Stimulated activated naive CD4-positive, alpha-beta T cell (primary cell): ENCODE results near the gene WIZ.

Experiments
- DNase-seq, 6 experiments: peaks; one replicate each; lab custom pipeline; 2025; lab: John Stamatoyannopoulos, UW

WIZ gene

DNA sequence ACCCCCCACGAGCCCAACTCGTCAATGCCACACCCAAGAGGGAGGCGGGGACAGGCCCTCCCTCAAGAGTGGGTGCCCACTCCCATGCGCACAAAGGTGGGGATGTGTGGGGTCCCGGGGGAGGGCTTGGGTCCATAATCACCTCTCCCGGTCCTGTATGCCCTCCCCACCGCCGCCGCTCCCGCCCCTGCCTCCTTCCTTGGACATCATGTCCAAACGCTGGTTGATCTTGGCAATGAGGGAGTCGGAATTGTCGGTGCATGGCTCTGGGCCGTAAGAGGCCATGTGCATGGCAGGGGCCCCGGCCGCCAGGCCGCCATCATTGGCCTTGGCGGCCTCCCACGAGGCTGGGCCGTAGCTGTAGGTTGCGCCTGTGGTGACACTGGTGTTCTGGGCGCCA lies 76.1 kb downstream of the WIZ start:
- no peak for DNase-seq

DNA sequence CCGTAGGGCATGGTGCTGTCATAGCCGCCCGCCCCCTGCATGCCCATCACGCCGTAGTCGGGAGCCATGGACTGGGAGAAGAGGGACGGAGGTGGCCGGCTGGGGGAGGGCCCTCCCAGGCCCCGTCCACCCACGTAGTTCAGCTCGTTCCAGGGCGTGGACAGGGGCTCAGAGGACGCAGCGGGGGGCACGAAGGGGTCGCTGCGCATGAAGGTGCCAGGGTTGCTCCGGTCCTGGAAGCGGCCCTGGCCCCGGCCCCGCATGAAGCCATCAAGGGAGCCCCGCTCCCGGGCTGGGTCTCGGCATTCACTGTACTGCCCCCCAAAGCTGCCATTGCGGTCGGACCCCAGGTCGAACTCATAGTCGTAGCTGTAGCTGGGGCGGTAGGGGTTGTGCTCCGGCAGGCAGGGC lies 76.9 kb downstream of the WIZ start:
- DNase-seq, result no peak

DNA sequence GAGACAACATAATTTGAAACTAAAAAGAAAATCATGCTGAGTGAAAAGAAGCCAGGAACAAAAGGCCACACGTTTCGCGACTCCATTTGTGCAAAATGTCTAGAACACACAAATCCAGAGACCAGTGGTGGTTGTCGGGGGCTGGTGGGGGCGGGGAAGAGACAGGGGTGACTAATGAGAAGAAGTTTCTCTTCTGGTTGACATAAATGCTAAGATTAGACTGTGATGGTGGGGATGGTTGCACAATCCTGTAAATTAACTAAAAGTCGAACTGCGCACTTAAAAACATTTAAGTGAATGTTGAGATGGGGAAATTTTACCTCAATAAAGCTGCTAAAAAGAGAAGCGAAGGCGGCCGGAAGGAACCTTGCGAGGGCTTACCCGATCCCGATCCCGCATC lies 77.3 kb downstream of the WIZ start:
- no peak for DNase-seq

DNA sequence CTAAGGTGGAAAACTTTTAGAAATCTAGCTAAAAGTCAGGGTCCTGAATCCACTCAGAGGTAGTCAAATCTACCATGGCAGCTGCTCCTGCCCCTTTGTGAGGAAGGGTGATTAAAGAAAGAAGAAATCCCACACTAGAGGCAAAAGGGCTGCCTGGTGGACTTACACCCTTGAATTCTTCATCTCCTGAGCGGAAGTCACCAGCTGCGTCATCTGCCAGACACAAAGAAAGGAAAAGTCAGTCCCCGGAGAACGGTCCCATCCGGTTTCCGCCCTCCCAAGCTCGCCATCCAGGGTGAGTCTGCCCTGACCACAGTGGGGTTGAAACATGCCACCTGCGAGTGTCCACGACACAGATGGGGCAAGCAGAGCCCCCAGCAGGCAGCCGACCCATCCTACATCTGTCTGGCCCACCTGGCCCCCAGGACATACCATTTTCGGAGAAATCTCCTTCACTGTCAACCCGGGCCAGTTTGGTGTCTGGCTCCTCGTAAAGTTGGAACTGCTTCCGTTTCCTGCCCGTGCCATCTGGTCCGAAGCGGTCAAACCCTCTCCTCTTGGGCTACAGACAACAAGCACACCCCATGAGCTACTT lies 77.9 kb downstream of the WIZ start:
- no peak for DNase-seq

DNA sequence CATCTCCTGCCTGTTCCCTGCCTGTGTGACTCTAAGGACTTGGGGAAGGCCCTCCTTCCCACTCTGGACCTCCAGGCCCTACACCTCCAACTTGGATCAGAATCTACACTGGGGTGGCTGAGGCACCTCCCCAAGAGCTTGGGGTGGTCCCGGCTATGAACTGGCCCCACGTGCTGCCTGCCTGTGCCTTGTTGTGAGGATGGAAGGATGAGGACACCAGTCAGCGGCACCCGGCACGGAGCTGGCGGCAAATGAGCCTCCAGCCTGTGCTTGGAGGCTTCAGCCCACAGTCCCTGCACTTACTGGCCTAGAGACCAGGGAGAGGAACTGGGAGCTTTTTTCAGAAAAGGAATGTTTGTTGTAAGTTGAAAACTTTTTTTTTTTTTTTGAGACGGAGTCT lies 78.6 kb downstream of the WIZ start:
- no peak for DNase-seq
